AG04450 (cell line): Measurements from ENCODE around the gene CD82. TPM values are rescaled to one million over a fixed set of nuclear protein-coding genes. Genes with fewer than 3 reads are reported as not detected.

Experiments
- CTCF ChIA-PET: fragments of 300-600, 350-600 bp; formaldehyde crosslinking; extraction: SDS; loops from one replicate; lab custom pipeline; 2022; ENCODE audit warnings: antibody characterized with exemption, inconsistent platforms; lab: Charles Lee
- POLR2A ChIA-PET: fragments of 350-600 bp; formaldehyde crosslinking; extraction: SDS; loops from one replicate; lab custom pipeline; 2021; ENCODE audit warnings: antibody characterized with exemption, inconsistent platforms; lab: Yijun Ruan, JAX
- DNase-seq: peaks from one replicate; pipeline ENCODE4 v3.0.0-alpha.2; 2011; ENCODE audit warnings: low read depth, low spot score
- H3K27ac ChIP-seq: one replicate; pipeline ENCODE4 v1.5.1; 2012; ENCODE audit warnings: low read depth, low read length, control low read depth
- H3K27me3 ChIP-seq: one replicate; pipeline ENCODE4 v1.6.0; 2012; ENCODE audit warnings: low read length; ENCODE audit not compliant: control insufficient read depth, insufficient read depth
- H3K4me3 ChIP-seq: 2 replicates; pipeline ENCODE4 v1.5.1; 2011; ENCODE audit warnings: mild to moderate bottlenecking, low read depth, low read length, control low read depth
- H3K9me3 ChIP-seq: 2 replicates; pipeline ENCODE4 v1.5.1; 2012; ENCODE audit warnings: low read length; ENCODE audit not compliant: control insufficient read depth, insufficient read depth
- CTCF ChIP-seq: IDR thresholded peaks from 2 replicates; pipeline ENCODE4 v1.5.1; 2011; ENCODE audit warnings: low read depth, low read length, control low read depth, inconsistent platforms
- polyA plus RNA-seq: library from polyadenylated mRNA; depleted of rRNA; stranded (reverse); fragments of >200 nt; gene quantifications from 2 replicates; pipeline ENCODE4 v1.2.3, GENCODE V29; 2011

The CD82 gene
- polyA plus RNA-seq, 1 experiment: 49.3 TPM

- ChIA-PET CTCF (interaction anchor here (0.6 to 4.8 kb wide), 5 partner anchors 11 to 440 kb away, joined by 3 to 44 read pairs (median 7); partner anchors contain the start of gene EXT2), POLR2A (no interaction called here)
- no peak overlapping the region for H3K27ac ChIP-seq
- no peak for DNase-seq
- peaks cover 17% of the 10 kb centered on the region for H3K27me3 ChIP-seq
- H3K9me3 ChIP-seq: no peaks in the 10 kb centered on the region
- no peak for TF ChIP-seq CTCF
- H3K4me3 ChIP-seq: no peak overlapping the region
Observed at GRCh38 chr11:44533921-44534711, 31.3 kb upstream of the CD82 start.

- no peaks in the 10 kb centered on the region for H3K9me3 ChIP-seq
- peaks cover 17% of the 10 kb centered on the region for H3K27me3 ChIP-seq
- no peak for DNase-seq
- ChIA-PET CTCF (interaction anchor here (0.7 to 4.8 kb wide), 10 partner anchors 10 to 643 kb away, joined by 3 to 44 read pairs (median 4); partner anchors contain the start of gene EXT2), POLR2A (no interaction called here)
- H3K27ac ChIP-seq: no peak overlapping the region
- H3K4me3 ChIP-seq: no peak overlapping the region
- no peak for TF ChIP-seq CTCF
Observed at GRCh38 chr11:44535191-44535980, 30.1 kb upstream of the CD82 start.

- POLR2A ChIA-PET: no interaction called here
Observed at GRCh38 chr11:44536788-44537516, 28.5 kb upstream of the CD82 start.

GRCh38 chr11:44537679-44538078 is 27.8 kb upstream of the CD82 start:
- no peak overlapping the region for H3K27ac ChIP-seq
- no peaks in the 10 kb centered on the region for H3K9me3 ChIP-seq
- POLR2A ChIA-PET: no interaction called here
- peaks cover 22% of the 10 kb centered on the region for H3K27me3 ChIP-seq
- DNase-seq: no peak
- no peak overlapping the region for H3K4me3 ChIP-seq
- no peak for TF ChIP-seq CTCF
- CTCF ChIA-PET: interaction anchor here (0.6 to 4.8 kb wide), 7 partner anchors 8 to 443 kb away, joined by 3 to 44 read pairs (median 5); partner anchors contain the start of gene EXT2

More at GRCh38 chr11:44536788-44537516, 28.5 kb upstream of the CD82 start:
- Histone ChIP-seq H3K27ac (no peak overlapping the region), H3K9me3 (no peaks in the 10 kb centered on the region), H3K4me3 (no peak overlapping the region), H3K27me3 (peaks cover 24% of the 10 kb centered on the region)
- CTCF ChIA-PET: interaction anchor here (0.7 to 4.8 kb wide), 9 partner anchors 13 to 442 kb away, joined by 3 to 44 read pairs (median 5); partner anchors contain the start of gene EXT2
- TF ChIP-seq CTCF: no peak
- DNase-seq: no peak
